HepG2 (cell line): ENCODE data around the gene ABHD6. TPM values are rescaled to one million over a fixed set of nuclear protein-coding genes. Genes with fewer than 3 reads are reported as not detected.
A peak's percentile ranks its signal among the peaks of the same experiment; 100 is the strongest.

Experiments used
- AGO1 ChIP-seq: fragments of 200-400 bp; formaldehyde crosslinking; IDR thresholded peaks from 2 replicates; pipeline ENCODE4 v1.6.1; 2017; ENCODE audit warnings: mild to moderate bottlenecking, low read depth, low read length, moderate library complexity; ENCODE audit not compliant: poor library complexity, severe bottlenecking
- BHLHE40 ChIP-seq: IDR thresholded peaks from 2 replicates; pipeline ENCODE4 v1.6.1; 2011; ENCODE audit warnings: low read length, improper control_type of control experiment
- DZIP1 ChIP-seq: sonication (generic); formaldehyde crosslinking; IDR thresholded peaks from 2 replicates; pipeline ENCODE4 v1.5.0; 2020; ENCODE audit warnings: mild to moderate bottlenecking, missing genetic modification reagents
- FOXC1 ChIP-seq: sonication (generic); formaldehyde crosslinking; IDR thresholded peaks from 2 replicates; pipeline ENCODE4 v1.8.0; 2022; ENCODE audit warnings: mild to moderate bottlenecking, missing genetic modification reagents, borderline replicate concordance
- FOXJ3 ChIP-seq: sonication (generic); formaldehyde crosslinking; IDR thresholded peaks from 2 replicates; pipeline ENCODE4 v1.4.0; 2020; ENCODE audit warnings: missing genetic modification reagents, mild to moderate bottlenecking, borderline replicate concordance
- HMGXB4 ChIP-seq, 2 experiments: sonication (generic) in 1 of 2; formaldehyde crosslinking in 1 of 2; IDR thresholded peaks; 2 replicates each; pipeline versions ENCODE4 v1.4.0 to v1.6.1; 2018 to 2020; ENCODE audit warnings: missing genetic modification reagents in 2 of 2, borderline replicate concordance in 1 of 2, low read depth in 1 of 2, mild to moderate bottlenecking in 1 of 2, missing biosample characterization in 1 of 2
- KAT8 ChIP-seq: IDR thresholded peaks from 2 replicates; pipeline ENCODE4 v1.6.1; 2016; ENCODE audit warnings: missing genetic modification reagents, missing compliant biosample characterization
- MAF1 ChIP-seq: sonication (generic); formaldehyde crosslinking; IDR thresholded peaks from 2 replicates; pipeline ENCODE4 v1.5.0; 2020; ENCODE audit warnings: missing genetic modification reagents, borderline replicate concordance
- MZF1 ChIP-seq: sonication (generic); formaldehyde crosslinking; IDR thresholded peaks from 2 replicates; pipeline ENCODE4 v1.8.1; 2023; ENCODE audit warnings: mild to moderate bottlenecking, missing genetic modification reagents, borderline replicate concordance
- NCOA2 ChIP-seq: sonication (generic); formaldehyde crosslinking; IDR thresholded peaks from 2 replicates; pipeline ENCODE4 v1.8.0; 2022; ENCODE audit warnings: inconsistent platforms
- REL ChIP-seq: sonication (generic); formaldehyde crosslinking; conservative IDR thresholded peaks from 2 replicates; pipeline ENCODE4 v1.8.0; 2022; ENCODE audit warnings: mild to moderate bottlenecking, missing genetic modification reagents, moderate library complexity
- SCMH1 ChIP-seq: sonication (generic); formaldehyde crosslinking; IDR thresholded peaks from 2 replicates; pipeline ENCODE4 v1.9.0; 2021; ENCODE audit warnings: missing genetic modification reagents, mild to moderate bottlenecking, borderline replicate concordance
- YY1 ChIP-seq: IDR thresholded peaks from 2 replicates; pipeline ENCODE4 v1.6.1; 2011; ENCODE audit warnings: low read length, low read depth, moderate library complexity, mild to moderate bottlenecking; ENCODE audit not compliant: insufficient read depth, insufficient replicate concordance
- ZBTB25 ChIP-seq: IDR thresholded peaks from 2 replicates; pipeline ENCODE4 v1.6.1; 2018; ENCODE audit warnings: missing genetic modification reagents
- ZNF317 ChIP-seq: sonication (generic); formaldehyde crosslinking; IDR thresholded peaks from 2 replicates; pipeline ENCODE4 v1.5.0; 2020; ENCODE audit warnings: mild to moderate bottlenecking, missing genetic modification reagents
- ZNF512B ChIP-seq: sonication (generic); formaldehyde crosslinking; IDR thresholded peaks from 2 replicates; pipeline ENCODE4 v1.5.1; 2020; ENCODE audit warnings: missing genetic modification reagents, mild to moderate bottlenecking, borderline replicate concordance
- ZNF558 ChIP-seq: sonication (generic); formaldehyde crosslinking; IDR thresholded peaks from 2 replicates; pipeline ENCODE4 v1.9.0; 2022; ENCODE audit warnings: mild to moderate bottlenecking, missing genetic modification reagents, borderline replicate concordance
- ZNF670 ChIP-seq: sonication (generic); formaldehyde crosslinking; IDR thresholded peaks from 2 replicates; pipeline ENCODE4 v1.8.0; 2022; ENCODE audit warnings: mild to moderate bottlenecking, missing genetic modification reagents, borderline replicate concordance
- ZNF788 ChIP-seq: sonication (generic); formaldehyde crosslinking; IDR thresholded peaks from 2 replicates; pipeline ENCODE4 v1.5.0; 2020; ENCODE audit warnings: mild to moderate bottlenecking, missing genetic modification reagents, borderline replicate concordance
- ZNF891 ChIP-seq: sonication (generic); formaldehyde crosslinking; IDR thresholded peaks from 2 replicates; pipeline ENCODE4 v1.5.0; 2020; ENCODE audit warnings: mild to moderate bottlenecking, missing genetic modification reagents
- polyA plus RNA-seq, 8 experiments: library from polyadenylated mRNA; depleted of rRNA in 3 of 8; stranded (reverse) in 7 of 8; unstranded in 1 of 8; fragments of >200 nt; fragmentation: Illumina TruSeq in 4 of 8; extraction: Trizol in 4 of 8; gene quantifications; 2 replicates each; pipeline versions ENCODE4 v1.2.1 to v1.2.3, GENCODE V29; 2011 to 2016; ENCODE audit warnings: low read depth in 4 of 8, missing spikeins in 1 of 8, mixed read lengths in 1 of 8; ENCODE audit not compliant: insufficient read depth in 1 of 8
- total RNA-seq, 5 experiments: library from RNA; depleted of rRNA; stranded (reverse); fragments of >200 nt; fragmentation: Illumina TruSeq; extraction: Trizol; gene quantifications; 2 replicates each; pipeline ENCODE4 v1.2.3, GENCODE V29; 2016; ENCODE audit warnings: low read depth in 1 of 5

ABHD6 gene
- total and polyA plus RNA-seq, 2 of the 13 experiments (the other 11 are each of a cell fraction or from before 2014, with no cell fraction given) = 9.0 to 17.2 TPM

GRCh38 chr3:58188921-58189451 lies 48.6 kb upstream of the ABHD6 start (continued):
- no peak for TF ChIP-seq REL (CRISPR knock-in tag)
- no peak for TF ChIP-seq MAF1
- TF ChIP-seq ZNF670 (CRISPR knock-in tag) = no peak
- no peak for TF ChIP-seq YY1
- TF ChIP-seq BHLHE40 = no peak
- no peak for TF ChIP-seq ZBTB25 (CRISPR knock-in tag)
- no peak for TF ChIP-seq ZNF558
- TF ChIP-seq HMGXB4 (CRISPR knock-in tag; IDR thresholded peaks at IDR 0.05; ENCODE audit: borderline replicate concordance in 1 of 2, low read depth in 1 of 2) = 0 out of 4 replicates have a peak, but pooled peaks of 1 of the 2 experiments have one; percentile 17
- TF ChIP-seq FOXC1 (CRISPR knock-in tag) = no peak
- TF ChIP-seq KAT8 = peak; percentile 48; the same call in 1 of the 2 replicates
- no peak for TF ChIP-seq SCMH1
- TF ChIP-seq ZNF317 (CRISPR knock-in tag) = 0 out of 2 replicates have a peak, but pooled peaks have one; percentile 65
- TF ChIP-seq ZNF788 (CRISPR knock-in tag) = peak; percentile 60; the same call in 1 of the 2 replicates
- peak; percentile 69 for TF ChIP-seq FOXJ3 (CRISPR knock-in tag)
- TF ChIP-seq AGO1 = no peak
- no peak for TF ChIP-seq ZNF891 (CRISPR knock-in tag)
- no peak for TF ChIP-seq DZIP1 (CRISPR knock-in tag)
- no peak for TF ChIP-seq MZF1 (CRISPR knock-in tag)
- peak; percentile 90 for TF ChIP-seq NCOA2
- no peak for TF ChIP-seq ZNF512B (CRISPR knock-in tag)
